ENCODE data around the gene SUPT7L. TPM values are rescaled to one million over a fixed set of nuclear protein-coding genes. Genes with fewer than 3 reads are reported as not detected.
A peak's percentile ranks its signal among the peaks of the same experiment; 100 is the strongest.
"Not testable (repeated sequence)": the region's sequence is repeated elsewhere in the genome, so short reads cannot be mapped to it uniquely, and the experiment has no call there.

Gene SUPT7L
- total RNA-seq, 1 donor from 2014 or later: 30.6 TPM

DNA sequence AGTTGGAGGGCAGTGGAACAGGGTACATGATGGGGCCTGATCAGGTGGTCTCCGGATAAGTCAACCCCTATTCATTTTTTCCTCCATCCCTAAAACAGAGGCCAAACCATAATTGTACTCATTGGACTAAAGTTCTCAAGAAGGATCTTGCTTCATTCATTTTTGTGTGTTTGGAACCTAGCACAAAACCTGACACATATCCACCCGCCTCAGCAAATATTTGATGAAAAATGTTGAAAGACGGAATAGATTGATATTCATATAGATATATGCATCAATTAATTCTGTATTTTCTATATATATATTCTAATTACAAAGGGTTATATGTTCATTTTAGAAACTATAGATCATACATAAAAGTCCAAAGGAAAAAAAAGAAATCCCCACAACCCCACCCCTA lies 22.2 kb upstream of the SUPT7L start:
- no peak for DNase-seq (ENCODE audit: low spot score)

DNA sequence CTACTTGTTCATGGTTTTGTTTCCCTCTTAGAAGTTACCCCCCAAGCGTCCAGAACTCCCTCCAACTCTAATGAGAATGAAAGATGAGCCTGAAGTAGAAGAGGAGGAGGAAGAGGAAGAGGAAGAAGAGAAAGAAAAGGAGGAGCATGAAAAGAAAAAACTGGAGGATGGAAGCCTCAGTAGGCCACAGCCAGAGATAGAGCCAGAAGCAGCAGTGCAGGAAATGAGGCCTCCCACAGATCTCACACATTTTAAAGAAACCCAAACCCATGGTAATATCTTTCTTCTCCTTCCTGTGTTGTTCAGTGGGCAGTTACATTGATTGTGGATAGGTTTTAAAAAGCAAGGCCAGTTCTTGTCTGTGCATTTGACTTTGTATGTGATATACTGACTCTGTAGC lies 21.6 kb upstream of the SUPT7L start:
- not testable (repeated sequence) for DNase-seq (ENCODE audit: low spot score)

DNA sequence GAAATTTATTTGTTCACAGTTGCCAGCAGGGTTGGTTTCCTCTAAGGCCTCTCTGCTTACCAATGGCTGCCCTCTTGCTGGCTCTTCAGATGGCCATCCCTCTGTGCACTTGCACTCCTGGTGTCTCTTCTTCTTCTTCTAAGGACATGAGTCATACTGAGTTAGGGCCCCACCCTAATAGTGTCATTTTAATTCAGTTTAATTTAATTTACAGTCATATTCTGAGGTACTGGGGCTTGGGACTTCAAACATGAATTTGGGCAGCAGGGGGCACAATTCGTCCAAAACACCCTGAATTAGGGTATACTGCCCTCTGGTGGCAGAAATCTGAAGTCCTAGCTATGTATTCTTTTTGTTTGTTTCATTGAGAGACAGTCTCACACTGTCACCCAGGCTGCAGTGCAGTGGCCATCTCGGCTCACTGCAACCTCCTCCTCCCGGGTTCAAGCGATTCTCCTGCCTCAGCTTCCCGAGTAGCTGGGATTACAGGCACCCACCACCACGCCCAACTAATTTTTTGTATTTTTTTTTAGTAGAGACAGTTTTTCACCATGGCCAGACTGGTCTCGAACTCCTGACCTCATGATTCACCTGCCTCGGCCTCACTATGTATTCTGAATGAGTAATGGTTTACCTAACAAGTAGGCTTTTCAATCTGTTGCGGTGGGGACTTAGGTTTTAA lies 20.1 kb upstream of the SUPT7L start:
- DNase-seq (ENCODE audit: low spot score): peak; percentile 87

DNA sequence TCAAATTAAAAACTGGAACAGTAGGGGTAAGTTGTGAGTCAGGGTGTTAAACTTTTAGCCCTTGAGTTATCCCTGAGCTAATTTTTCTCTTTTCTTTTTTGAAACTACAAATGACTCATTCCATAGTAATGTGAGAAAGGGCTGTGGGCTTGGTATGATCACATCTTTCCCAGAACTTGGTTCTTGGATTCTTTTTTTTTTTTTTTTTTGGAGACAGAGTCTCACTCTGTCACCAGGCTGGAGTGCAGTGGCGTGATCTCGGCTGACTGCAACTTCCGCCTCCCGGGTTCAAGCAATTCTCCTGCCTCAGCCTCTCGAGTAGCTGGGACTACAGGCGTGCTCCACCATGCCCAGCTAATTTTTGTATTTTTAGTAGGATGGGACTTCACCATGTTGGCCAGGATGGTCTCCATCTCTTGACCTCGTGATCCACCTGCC lies 18.9 kb upstream of the SUPT7L start:
- DNase-seq (ENCODE audit: low spot score): not testable (repeated sequence)

DNA sequence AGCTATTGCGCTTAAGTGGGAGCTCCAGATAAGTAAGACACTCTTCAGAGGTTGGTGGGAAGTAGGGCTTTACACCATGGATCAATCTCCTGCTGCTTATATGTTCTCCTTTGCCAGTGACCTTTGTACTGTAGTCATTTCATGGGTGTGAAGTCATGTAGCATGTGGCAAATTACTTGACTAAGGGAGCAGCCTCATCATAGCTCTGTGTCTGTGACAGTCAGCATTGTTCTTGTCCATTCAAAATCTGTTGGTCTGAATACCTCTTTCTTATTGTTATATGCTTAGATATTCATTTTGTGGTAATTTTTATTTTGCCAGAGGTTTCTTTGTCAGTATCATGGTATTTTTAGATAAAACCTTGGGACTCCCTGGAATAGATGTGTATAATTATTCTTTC lies 18.4 kb upstream of the SUPT7L start:
- DNase-seq (ENCODE audit: low spot score): no peak

DNA sequence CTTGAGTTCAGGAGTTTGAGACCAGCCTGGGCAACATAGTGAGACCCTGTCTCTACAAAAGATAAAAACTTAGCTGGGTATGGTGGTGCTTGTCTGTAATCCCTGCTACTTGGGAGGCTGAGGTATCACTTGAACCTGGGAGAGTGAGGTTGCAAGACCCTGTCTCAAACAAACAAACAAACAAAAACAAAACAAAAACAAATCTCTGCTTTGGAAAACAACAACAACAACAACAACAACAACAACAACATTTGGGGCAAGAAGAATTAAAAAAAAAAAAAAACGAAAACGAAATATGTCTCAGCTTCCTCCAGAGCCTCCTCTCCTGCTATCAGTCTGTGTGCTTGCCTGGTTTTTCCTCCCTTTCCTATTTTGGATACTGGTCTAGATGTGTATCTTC lies 17.2 kb upstream of the SUPT7L start:
- no peak for DNase-seq (ENCODE audit: low spot score)

DNA sequence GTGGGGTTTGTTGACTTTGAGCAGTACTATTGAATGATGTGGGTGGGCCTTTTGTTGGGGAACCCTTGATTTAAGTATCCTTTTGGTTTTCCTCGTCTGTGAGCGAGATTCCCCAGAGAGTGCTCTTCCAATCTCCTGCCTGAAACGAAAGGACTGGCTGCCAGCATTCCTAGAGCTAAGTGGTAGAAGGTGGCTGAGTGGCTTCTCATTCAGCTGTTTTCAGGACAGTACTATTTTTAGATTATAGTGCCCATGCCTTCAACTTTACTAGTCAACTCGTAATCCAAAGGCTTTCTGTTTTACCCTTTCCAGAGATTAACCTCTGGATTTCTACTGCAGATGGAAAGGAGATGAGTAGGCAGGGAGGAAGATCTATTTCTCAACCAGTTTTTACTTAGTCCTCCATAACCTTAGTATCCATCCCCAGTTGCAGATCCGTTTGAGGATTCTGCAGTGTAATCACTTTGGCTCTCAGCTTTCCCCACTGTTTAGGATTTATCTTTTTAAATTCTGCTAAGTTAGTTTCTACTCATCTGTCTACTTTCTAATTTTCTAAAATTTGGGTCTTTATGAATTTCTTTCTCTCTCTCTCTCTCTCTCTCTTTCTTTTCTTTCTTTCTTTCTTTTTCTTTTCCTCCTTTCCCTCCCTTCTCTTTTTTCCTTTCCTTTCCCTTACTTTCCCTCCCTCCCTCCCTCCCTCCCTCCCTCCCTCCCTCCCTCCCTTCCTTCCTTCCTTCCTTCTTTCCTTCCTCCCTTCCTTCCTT lies 9.5 kb upstream of the SUPT7L start:
- no peak for DNase-seq (ENCODE audit: low spot score)

DNA sequence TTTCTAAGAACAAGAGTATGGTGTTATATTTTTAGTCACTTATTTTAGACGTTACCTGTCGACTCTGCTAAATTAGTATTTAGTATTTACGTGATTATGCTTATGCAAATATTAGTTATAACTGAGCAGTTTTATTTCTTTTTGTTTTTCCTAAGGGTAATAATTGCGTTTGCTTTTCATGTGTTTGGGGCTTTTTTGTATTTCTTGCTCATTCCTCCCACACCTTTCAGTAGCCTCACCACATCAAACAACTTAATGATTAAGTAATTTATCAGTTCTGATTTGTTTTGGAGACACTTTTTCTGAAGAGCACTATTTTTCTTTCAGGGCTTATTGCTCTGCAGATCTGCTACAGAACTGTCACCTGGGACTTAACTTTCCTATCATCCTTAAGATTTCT lies 7.8 kb upstream of the SUPT7L start:
- no peak for DNase-seq (ENCODE audit: low spot score)

DNA sequence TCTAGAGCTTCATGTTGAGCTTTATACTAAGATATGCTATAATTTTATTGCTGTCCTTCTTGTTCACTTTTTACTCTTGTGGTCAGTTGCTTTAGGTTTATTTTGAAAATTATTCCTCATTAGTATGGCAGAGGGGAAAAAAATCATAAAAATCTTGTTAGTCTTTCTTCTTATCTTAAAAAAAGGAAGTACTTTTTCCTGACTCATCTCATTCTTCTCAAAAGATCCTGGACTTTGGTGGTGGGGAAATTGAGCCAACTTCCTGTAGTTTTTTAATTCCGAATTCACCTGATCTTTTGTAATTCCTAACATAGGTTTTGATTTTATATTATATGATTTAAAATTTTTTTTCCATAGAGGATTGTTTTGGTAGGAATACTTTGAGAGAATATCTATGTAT lies 4.0 kb upstream of the SUPT7L start:
- DNase-seq (ENCODE audit: low spot score): no peak

DNA sequence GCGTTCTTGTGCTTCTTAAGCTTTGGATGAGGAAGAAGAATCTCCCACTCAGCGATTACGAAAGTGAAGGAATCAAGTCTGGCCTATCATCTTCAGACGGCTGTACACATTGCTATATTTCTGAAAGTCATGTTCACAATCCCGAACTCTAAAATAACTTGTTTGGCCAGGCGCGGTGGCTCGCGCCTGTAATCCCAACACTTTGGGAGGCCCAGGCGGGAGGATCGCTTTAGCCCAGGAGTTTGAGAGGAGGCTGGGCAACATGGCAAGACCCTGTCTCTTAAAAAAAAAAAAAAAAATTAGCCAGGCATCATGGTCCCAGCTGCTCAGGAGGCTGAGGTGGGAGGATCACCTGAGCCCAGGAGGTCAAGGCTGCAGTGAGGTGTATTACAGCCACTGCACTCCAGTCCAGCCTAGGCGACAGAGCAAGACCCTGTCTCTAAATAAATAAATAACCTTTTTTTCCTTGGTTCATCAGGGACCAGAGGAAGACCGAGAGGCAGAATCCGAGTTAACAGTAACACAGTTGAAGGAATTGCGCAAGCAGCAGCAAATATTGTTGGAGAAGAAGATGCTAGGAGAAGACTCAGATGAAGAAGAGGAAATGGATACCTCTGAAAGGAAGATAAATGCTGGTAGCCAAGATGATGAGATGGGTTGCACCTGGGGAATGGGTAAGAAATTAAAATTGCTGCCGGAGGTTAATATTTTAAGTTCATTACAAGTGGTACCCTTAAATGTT lies 1.4 kb upstream of the SUPT7L start:
- DNase-seq (ENCODE audit: low spot score): no peak

DNA sequence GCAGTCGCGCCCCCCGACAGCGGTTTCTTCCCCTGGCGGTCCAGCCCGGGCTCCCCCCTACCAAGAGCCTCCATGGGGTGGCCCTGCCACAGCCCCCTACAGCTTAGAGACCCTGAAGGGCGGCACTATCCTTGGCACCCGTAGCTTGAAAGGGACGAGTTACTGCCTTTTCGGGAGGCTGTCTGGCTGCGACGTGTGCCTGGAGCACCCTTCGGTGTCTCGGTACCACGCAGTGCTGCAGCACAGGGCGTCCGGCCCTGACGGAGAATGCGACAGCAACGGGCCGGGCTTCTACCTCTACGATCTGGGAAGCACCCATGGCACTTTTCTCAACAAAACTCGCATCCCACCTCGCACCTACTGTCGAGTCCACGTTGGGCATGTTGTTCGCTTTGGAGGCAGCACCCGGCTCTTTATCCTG lies 750 bp upstream of the SUPT7L start:
- DNase-seq (ENCODE audit: low spot score): no peak

DNA sequence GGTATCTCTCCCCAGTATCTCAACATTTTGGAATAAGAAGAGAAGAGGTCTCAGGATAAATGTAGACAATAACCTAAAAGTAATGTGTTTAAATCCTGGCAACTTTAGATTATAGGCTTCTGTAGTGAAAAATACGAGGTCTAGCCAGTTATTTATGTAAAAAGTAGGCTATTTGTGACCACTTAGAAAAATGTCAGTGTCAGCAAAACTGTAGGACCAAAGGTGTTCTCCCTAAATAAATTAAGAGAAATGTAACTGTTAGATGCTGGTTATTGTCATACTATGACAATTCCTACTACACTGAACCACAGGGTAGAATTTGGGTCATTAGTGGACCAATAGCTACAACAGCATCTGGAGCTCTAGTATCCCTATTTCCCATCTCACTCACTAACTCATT lies 2.0 kb downstream of the SUPT7L start:
- DNase-seq (ENCODE audit: low spot score): no peak

DNA sequence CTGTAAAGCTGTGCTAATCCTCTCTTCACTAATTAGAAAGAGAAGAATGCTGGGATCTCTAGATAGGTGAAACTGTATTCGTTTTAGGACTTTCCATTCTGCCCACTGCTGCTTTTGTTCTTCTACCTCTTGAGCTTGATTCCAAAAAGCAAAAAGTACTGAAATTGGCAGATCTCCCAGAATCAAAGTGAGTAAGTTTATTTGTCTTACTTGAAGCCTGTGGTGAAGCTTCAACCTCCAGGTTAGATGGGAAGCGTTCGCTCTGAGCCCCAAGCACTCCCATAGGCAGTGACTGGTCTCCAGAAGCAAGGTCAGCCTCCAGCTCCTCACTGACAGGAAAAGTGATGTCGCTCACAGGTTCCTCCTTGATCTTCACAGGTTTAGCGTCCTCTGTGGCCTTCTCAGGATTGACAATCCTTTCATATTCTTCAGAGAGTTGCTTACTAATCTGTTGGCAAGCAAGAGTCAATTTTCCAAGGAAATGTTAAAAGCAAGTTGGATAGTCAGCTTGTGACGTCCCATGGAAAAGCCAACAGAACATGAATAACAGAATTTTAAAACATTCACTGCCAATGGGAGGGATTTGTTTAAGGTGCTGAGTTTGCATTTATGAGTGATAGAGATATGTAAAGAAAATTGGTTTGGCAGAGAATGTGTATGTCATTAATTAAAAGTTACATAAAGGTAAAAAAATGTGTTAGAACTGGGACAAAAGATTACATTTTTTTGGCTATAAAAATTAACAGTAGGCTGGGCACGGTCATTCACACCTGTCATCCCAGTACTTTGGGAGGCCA lies 8.1 kb downstream of the SUPT7L start:
- no peak for DNase-seq (ENCODE audit: low spot score)

DNA sequence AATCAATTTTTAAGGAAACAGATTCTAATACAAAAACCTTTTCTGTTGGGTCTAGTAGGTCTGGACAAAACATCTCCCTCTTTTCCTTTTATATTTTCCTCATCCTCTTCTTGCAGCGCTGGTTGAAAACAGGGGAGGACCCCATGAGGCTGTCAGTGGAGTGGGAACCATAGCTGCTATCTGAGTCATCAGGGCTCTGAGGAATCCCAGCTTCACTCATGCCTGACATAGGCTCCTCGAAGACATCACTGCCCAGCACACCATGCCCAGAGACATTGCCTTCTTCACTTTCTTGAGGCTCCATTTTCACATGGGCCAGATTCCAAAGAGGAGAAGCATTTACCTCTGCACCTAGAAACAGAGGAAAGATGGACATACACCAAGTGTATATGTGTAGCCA lies 10.0 kb downstream of the SUPT7L start:
- DNase-seq (ENCODE audit: low spot score): no peak

DNA sequence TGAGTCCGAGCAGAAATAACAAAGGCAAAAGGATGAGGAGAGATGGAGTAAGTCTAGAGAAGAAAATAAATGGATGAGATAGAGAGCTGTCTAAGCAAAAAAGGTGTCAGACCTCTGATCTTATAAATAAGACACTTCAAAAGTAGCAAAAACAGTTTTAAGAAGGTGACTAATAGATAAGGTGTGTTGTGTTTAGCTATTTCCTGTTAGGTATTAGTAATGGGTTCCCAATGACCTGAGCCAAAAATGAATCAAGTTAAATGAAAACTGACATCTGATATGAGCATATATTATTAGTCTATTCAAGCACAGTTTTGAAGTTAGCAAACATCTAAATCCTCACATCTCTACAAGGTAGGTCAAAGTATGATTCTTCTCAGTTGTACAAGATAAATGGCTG lies 10.6 kb downstream of the SUPT7L start:
- DNase-seq (ENCODE audit: low spot score): no peak

DNA sequence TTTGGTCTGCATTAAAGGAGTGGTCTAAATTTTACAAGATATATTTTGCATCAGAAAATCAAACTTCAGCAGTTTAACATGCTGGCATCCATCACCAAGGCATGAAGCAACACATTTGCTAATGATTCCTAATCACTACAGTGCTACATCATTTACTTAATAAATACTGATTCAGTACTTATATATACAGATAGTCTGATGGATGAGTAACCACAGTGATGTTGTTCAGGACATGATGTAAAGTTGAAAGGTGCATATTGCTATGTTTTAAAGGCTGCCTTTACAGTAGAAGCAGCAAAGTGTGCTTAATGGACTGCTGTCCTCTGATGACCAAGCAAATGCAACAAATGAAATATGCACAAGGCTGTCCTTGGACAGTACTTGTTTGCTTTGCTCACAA lies 11.1 kb downstream of the SUPT7L start:
- DNase-seq (ENCODE audit: low spot score): no peak

DNA sequence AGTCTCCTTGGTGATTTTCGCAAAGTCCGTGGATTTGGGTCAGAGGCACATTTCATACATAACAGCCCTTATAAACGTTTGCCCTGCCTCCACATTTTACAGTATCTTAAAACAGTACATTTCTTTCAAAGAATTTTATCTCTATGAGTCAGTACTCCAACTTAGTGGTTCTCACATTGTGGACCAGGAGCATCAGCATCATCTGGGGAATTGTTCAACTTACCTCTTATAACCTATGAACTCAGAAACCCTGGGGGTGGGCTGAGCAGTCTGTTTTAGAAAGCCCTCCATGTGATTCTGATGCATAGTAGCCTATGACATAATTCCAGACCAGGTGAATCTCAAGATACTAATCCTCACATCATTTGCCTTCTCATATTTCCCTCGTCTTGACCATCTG lies 12.4 kb downstream of the SUPT7L start:
- no peak for DNase-seq (ENCODE audit: low spot score)

DNA sequence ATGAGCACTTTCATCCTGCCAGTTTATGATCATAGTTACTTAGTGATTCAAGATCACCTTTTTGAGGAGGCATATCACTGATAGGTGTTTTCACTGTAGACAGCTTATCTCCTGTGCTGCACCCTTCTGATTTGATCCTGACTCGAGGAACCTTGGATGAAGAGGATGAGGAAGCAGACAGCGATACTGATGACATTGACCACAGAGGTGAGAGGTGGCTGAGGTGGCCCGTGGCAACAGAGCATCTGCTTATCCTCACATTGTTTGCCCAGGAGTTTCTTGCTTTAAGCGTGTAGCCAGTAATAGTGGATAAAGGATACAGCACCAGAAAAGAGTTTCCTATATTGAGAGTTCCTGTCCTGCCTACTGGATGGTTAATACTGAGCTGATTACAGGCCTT lies 15.7 kb downstream of the SUPT7L start:
- DNase-seq (ENCODE audit: low spot score): no peak

DNA sequence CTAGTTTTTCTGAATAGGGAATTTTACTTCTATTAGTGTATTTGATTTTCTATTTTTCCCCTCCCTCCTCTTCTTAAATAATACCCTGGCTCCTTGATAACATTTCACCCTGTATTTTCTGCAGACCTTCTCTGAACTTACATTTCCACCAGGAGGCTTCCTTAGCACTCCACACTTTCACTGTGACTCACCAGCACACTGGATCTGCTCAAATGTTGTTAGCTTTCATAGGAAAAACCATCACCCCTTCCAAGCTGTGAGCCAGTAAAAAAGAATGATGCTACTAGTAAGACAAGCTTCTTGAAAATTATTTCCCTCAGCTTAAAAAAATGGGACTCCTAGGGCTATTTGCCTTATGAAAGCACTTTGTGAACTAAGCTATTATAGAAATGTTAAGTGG lies 16.1 kb downstream of the SUPT7L start:
- no peak for DNase-seq (ENCODE audit: low spot score)

DNA sequence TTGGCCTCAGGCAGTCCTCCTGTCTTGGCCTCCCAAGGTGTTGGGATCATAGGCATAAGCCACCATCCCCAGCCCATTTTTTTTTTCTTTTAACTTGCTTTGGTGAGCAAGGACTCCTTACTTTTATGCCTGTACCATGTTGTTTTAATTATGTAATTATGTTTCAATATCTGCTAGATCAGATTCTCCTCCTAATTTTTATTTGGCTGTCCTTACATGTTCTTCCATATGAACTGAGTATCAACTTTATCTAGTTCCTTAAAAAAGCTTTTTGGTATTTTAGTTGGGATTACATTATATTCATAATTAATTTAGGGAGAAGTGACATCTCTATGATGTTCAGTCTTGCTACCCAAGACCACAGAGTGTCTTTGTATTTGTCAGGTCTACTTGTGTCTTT lies 18.2 kb downstream of the SUPT7L start:
- no peak for DNase-seq (ENCODE audit: low spot score)

DNA sequence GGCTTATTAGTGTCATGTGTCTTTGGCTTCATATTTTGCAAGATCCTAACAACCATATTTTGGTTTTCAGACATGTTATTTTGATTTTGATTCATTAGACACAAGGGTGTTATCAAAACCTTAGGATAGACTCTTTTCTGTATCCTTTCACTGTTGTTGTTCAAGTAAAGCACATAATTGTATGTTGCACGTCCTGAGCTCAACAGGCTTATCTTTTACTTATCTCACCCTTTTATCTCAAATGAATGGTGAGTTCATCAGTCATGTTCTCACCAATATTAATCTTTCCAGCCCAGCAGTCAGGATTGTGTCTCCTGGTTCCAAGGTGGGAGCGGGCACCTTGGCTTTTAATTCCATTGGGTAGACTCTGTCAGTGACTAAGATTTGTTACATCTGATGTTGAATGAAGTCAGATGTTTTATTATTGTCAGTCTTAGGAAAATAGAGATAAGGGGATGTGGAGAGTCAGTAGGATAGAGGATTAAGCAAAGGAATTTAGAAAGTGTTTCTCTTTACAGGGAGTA lies 22.6 kb downstream of the SUPT7L start:
- no peak for DNase-seq (ENCODE audit: low spot score)

DNA sequence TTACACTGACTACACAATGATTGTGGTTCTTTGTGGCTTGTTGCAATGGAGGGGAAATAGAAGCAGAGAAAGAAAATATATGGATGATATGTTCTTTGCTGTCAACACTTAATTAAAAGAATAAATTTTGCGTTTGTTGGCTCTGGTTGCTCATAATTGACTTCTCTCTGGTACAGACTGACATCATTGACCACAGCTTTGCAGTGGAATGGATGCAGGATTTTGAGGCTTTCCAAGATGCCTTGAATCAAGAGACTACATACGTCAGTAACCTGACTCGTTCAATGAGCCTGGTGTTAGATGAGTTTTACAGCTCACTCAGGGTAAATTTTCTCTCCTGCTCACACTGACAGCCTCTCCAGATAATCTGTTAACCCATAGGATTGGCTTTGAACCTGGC lies 24.7 kb downstream of the SUPT7L start:
- DNase-seq (ENCODE audit: low spot score): no peak

All from umbilical cord (tissue), 2 donors.